ENCODE measurements around the gene DSTYK.

Gene DSTYK

GRCh38 chr1:205228093-205228521 lies 16.6 kb upstream of the DSTYK start:
- no peak for DNase-seq (ENCODE audit: low read depth in 2 of 2)
- TF ChIP-seq, protein P1, sequence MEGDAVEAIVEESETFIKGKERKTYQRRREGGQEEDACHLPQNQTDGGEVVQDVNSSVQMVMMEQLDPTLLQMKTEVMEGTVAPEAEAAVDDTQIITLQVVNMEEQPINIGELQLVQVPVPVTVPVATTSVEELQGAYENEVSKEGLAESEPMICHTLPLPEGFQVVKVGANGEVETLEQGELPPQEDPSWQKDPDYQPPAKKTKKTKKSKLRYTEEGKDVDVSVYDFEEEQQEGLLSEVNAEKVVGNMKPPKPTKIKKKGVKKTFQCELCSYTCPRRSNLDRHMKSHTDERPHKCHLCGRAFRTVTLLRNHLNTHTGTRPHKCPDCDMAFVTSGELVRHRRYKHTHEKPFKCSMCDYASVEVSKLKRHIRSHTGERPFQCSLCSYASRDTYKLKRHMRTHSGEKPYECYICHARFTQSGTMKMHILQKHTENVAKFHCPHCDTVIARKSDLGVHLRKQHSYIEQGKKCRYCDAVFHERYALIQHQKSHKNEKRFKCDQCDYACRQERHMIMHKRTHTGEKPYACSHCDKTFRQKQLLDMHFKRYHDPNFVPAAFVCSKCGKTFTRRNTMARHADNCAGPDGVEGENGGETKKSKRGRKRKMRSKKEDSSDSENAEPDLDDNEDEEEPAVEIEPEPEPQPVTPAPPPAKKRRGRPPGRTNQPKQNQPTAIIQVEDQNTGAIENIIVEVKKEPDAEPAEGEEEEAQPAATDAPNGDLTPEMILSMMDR (IDR thresholded peaks at IDR 0.05; ENCODE audit: low read depth, low read length): no peak
- H3K4me3 ChIP-seq (replicated peaks in 1 of 2; ENCODE audit: low read depth in 2 of 2, low read length in 2 of 2): peak overlapping the region; percentile 57 to 68

GRCh38 chr1:205227584-205228013 lies 16.1 kb upstream of the DSTYK start, which contains the start of gene TMCC2:
TMCC2 (plus strand) TSS chr1:205227946; CDS start chr1:205228565, 619 bp downstream.
- DNase-seq (ENCODE audit: low read depth in 2 of 2): peak; percentile 85 to 93
- TF ChIP-seq, protein P1 (IDR thresholded peaks at IDR 0.05; ENCODE audit: low read depth, low read length): no peak

DNA sequence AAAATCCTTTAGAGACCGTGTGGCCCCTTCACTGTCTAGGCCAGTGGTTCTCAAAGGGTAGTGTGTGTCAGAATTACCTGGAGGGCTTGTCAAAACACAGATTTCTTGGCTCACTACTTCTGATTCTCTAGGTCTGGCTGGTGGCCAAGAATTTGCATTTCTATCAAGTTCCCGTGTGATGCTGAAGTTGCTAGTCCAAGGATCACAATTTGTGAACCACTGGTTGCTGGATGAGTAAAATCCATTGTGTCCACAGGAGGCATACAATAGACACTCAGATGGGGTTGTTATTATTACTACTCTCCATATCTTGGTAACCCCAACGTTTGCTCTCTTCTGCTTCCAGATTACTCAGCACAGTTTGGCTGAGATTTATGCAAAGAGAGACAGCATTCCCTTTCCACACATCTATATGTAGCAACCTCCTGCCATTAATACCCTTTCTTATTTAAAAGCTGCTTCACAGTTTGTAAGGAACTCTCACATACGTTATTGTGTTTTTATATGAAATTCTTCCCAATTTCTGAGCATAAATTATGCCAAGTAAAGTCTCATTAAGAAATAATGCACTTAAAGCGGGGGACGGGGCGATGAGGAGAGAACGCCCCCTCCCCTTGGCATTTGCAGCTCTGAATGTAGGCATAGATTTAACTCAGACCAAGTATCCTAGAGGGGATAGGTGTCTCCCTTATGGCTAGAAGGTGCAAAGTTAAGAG lies 15.5 kb upstream of the DSTYK start:
- TF ChIP-seq, protein P1 (IDR thresholded peaks at IDR 0.05; ENCODE audit: low read depth, low read length): no peak
- DNase-seq (ENCODE audit: low read depth in 2 of 2): peak; percentile 37 to 55
- peak overlapping the region; percentile 62 to 68 for H3K4me3 ChIP-seq (replicated peaks in 1 of 2; ENCODE audit: low read depth in 2 of 2, low read length in 2 of 2)

More at GRCh38 chr1:205227584-205228013, 16.1 kb upstream of the DSTYK start, which contains the start of gene TMCC2:
- H3K4me3 ChIP-seq (replicated peaks in 1 of 2; ENCODE audit: low read depth in 2 of 2, low read length in 2 of 2): peak within 1 kb of the TSS; percentile 62 to 68

DNA sequence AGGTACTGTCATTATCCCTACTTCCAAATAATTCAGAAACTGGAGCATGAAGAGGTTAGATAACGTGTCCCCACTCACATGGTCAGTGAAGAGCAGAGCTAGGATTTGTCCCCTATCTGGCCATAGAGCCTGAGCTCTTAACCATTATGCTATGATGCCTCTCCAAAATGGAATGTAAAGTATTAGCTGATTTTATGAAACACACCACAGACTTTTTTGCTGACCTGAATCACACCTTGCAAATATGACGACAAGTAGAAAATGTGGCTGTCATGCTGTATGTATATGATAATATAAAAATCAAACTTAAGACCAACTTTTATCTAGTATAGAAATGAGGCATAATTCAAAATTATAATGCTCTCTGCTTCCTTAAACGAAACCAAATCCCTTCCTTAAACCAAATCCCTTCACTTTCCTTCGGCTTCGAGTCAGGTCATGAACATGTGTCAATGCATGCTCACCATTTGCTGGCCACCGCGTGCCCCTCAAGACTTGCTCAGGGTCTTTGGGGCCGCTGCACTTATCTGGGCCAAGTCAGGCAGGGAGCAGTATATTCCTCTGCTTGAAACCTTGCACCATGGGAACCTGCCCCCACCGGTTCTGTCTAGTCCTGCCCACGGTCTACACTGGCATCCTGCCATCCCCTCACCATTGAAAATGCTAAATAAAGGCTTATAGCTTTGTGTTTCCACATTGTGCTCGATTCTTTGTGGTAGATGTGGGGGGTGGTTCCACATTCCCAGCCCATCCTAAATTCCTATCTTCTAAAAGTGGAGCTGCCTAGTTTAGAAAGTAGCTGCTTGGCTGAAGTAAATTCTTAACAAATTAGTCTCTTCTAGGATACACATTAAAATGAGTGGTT lies 14.6 kb upstream of the DSTYK start:
- DNase-seq (ENCODE audit: low read depth in 2 of 2): no peak
- TF ChIP-seq, protein P1 (IDR thresholded peaks at IDR 0.05; ENCODE audit: low read depth, low read length): no peak
- no peak overlapping the region for H3K4me3 ChIP-seq (replicated peaks in 1 of 2; ENCODE audit: low read depth in 2 of 2, low read length in 2 of 2)

DNA sequence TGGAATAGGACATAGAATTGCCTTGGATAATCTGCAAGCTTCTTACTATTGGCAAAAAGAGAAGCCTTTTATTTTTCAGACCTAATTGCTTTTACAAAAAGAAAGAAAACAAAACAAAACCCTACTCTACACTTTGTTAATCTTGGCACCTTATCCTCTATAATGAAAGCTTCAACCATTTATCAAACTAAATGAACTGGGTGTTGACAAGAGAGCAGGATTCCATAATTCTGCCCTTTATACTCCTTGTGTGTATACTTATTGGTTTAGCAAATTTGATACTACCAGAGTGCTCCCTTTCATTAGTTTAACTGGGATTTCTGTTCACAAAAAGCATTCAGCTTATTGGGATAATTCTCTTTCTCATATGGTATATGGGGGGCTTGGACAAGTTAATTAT lies 13.2 kb upstream of the DSTYK start:
- TF ChIP-seq, protein P1 (IDR thresholded peaks at IDR 0.05; ENCODE audit: low read depth, low read length): no peak
- no peak overlapping the region for H3K4me3 ChIP-seq (replicated peaks in 1 of 2; ENCODE audit: low read depth in 2 of 2, low read length in 2 of 2)
- DNase-seq (ENCODE audit: low read depth in 2 of 2): no peak

GRCh38 chr1:205220421-205220820 lies 8.9 kb upstream of the DSTYK start:
- TF ChIP-seq, protein P1 (IDR thresholded peaks at IDR 0.05; ENCODE audit: low read depth, low read length): no peak
- no peak for DNase-seq (ENCODE audit: low read depth in 2 of 2)
- H3K4me3 ChIP-seq (replicated peaks in 1 of 2; ENCODE audit: low read depth in 2 of 2, low read length in 2 of 2): no peak overlapping the region

Measured in cardiac fibroblast (primary cell).